ENCODE data around the gene PXT1.

- TF ChIP-seq EZH2 (IDR thresholded peaks at IDR 0.05) (no peak), CTCF (IDR thresholded peaks at IDR 0.05) (no peak)
These were observed 67.0 kb downstream of the PXT1 start for GRCh38 chr6:36375644-36376155.

Measured in neural progenitor cell (in vitro differentiated cells).